Measurements from ENCODE around the gene RHBDL1. TPM values are rescaled to one million over a fixed set of nuclear protein-coding genes. Genes with fewer than 3 reads are reported as not detected.

Gene RHBDL1
- total RNA-seq, 1 experiment from 2014 or later, result 0.16 TPM

- H3K4me3 ChIP-seq, result no peak overlapping the region
- H3K36me3 ChIP-seq, result peaks cover 4% of the 10 kb centered on the region
- no peak for DNase-seq
- peaks cover 2% of the 10 kb centered on the region; the same call in 1 of the 2 replicates for H3K27me3 ChIP-seq
- no peaks in the 10 kb centered on the region for H3K9me3 ChIP-seq
Measured at GRCh38 chr16:725463-726187, 50.2 kb downstream of the RHBDL1 start.

GRCh38 chr16:726188-726437 lies 50.6 kb downstream of the RHBDL1 start:
- no peak for DNase-seq
- Histone ChIP-seq H3K36me3 (peaks cover 4% of the 10 kb centered on the region), H3K9me3 (no peaks in the 10 kb centered on the region), H3K4me3 (no peak overlapping the region), H3K27me3 (peaks cover 2% of the 10 kb centered on the region; the same call in 1 of the 2 replicates)

- H3K9me3 ChIP-seq, result no peaks in the 10 kb centered on the region
- peaks cover 2% of the 10 kb centered on the region; the same call in 1 of the 2 replicates for H3K27me3 ChIP-seq
- DNase-seq, result peak; percentile 73
- peaks cover 4% of the 10 kb centered on the region for H3K36me3 ChIP-seq
- H3K4me3 ChIP-seq, result peak within 1 kb of the TSS; percentile 51
Measured at GRCh38 chr16:726438-727290, 51.2 kb downstream of the RHBDL1 start, which contains the start of the genes CCDC78 and HAGHL. Gene CCDC78, minus strand, starts transcription at chr16:726443. Its CDS starts 76 bp downstream, at chr16:726367. Gene HAGHL, plus strand, starts transcription at chr16:727106. Its CDS starts 404 bp downstream, at chr16:727510.

- H3K9me3 ChIP-seq, result no peaks in the 10 kb centered on the region
- no peak for DNase-seq
- peaks cover 2% of the 10 kb centered on the region; the same call in 1 of the 2 replicates for H3K27me3 ChIP-seq
- H3K4me3 ChIP-seq, result peak overlapping the region; percentile 51
- peaks cover 7% of the 10 kb centered on the region for H3K36me3 ChIP-seq
Measured at GRCh38 chr16:727291-727977, 52.0 kb downstream of the RHBDL1 start.

Other genes starting within 250 kb of the RHBDL1 start
- 42.2 and 55.9 TPM in 2 replicates for gene CAPN15, start 148.0 kb upstream of the RHBDL1 start, total RNA-seq (2014; rRNA removed; shearing (Covaris generic); ENCODE audit: low replicate concordance)
- not detected in 2 replicates for gene PRR35, start 115.3 kb upstream of the RHBDL1 start, total RNA-seq (2014; rRNA removed; shearing (Covaris generic); ENCODE audit: low replicate concordance)
- gene NHLRC4, start 108.7 kb upstream of the RHBDL1 start, total RNA-seq (2014; rRNA removed; shearing (Covaris generic); ENCODE audit: low replicate concordance), result not detected in 2 replicates
- 13.1 and 31.7 TPM in 2 replicates for gene PIGQ, start 105.7 kb upstream of the RHBDL1 start, total RNA-seq (2014; rRNA removed; shearing (Covaris generic); ENCODE audit: low replicate concordance)
- gene RAB40C, start 85.6 kb upstream of the RHBDL1 start, total RNA-seq (2014; rRNA removed; shearing (Covaris generic); ENCODE audit: low replicate concordance), result 12.4 and 20.8 TPM in 2 replicates
- not detected in 2 replicates for gene WFIKKN1, start 44.7 kb upstream of the RHBDL1 start, total RNA-seq (2014; rRNA removed; shearing (Covaris generic); ENCODE audit: low replicate concordance)
- 145 and 183 TPM in 2 replicates for gene METTL26, start 39.4 kb upstream of the RHBDL1 start, total RNA-seq (2014; rRNA removed; shearing (Covaris generic); ENCODE audit: low replicate concordance)
- gene MCRIP2, start 33.8 kb upstream of the RHBDL1 start, total RNA-seq (2014; rRNA removed; shearing (Covaris generic); ENCODE audit: low replicate concordance), result 22.2 and 50.3 TPM in 2 replicates
- gene WDR90, start 26.3 kb upstream of the RHBDL1 start, total RNA-seq (2014; rRNA removed; shearing (Covaris generic); ENCODE audit: low replicate concordance), result 6.0 and 17.3 TPM in 2 replicates
- gene RHOT2, start 7.5 kb upstream of the RHBDL1 start, total RNA-seq (2014; rRNA removed; shearing (Covaris generic); ENCODE audit: low replicate concordance), result 48.7 and 72.8 TPM in 2 replicates
- gene STUB1, start 4.7 kb downstream of the RHBDL1 start, total RNA-seq (2014; rRNA removed; shearing (Covaris generic); ENCODE audit: low replicate concordance), result 301 and 418 TPM in 2 replicates
- 15.1 and 66.3 TPM in 2 replicates for gene JMJD8, start 8.7 kb downstream of the RHBDL1 start, total RNA-seq (2014; rRNA removed; shearing (Covaris generic); ENCODE audit: low replicate concordance)
- 8.0 and 8.2 TPM in 2 replicates for gene WDR24, start 14.7 kb downstream of the RHBDL1 start, total RNA-seq (2014; rRNA removed; shearing (Covaris generic); ENCODE audit: low replicate concordance)
- 0.16 and 0.67 TPM in 2 replicates for gene FBXL16, start 30.1 kb downstream of the RHBDL1 start, total RNA-seq (2014; rRNA removed; shearing (Covaris generic); ENCODE audit: low replicate concordance)
- 33.7 and 71.7 TPM in 2 replicates for gene METRN, start 39.4 kb downstream of the RHBDL1 start, total RNA-seq (2014; rRNA removed; shearing (Covaris generic); ENCODE audit: low replicate concordance)
- 27.0 and 44.0 TPM in 2 replicates for gene ANTKMT, start 45.5 kb downstream of the RHBDL1 start, total RNA-seq (2014; rRNA removed; shearing (Covaris generic); ENCODE audit: low replicate concordance)
- gene CCDC78, start 50.8 kb downstream of the RHBDL1 start, total RNA-seq (2014; rRNA removed; shearing (Covaris generic); ENCODE audit: low replicate concordance), result 0.59 and 4.9 TPM in 2 replicates
- 9.4 and 13.3 TPM in 2 replicates for gene HAGHL, start 51.4 kb downstream of the RHBDL1 start, total RNA-seq (2014; rRNA removed; shearing (Covaris generic); ENCODE audit: low replicate concordance)
- 39.0 and 72.9 TPM in 2 replicates for gene CIAO3, start 65.3 kb downstream of the RHBDL1 start, total RNA-seq (2014; rRNA removed; shearing (Covaris generic); ENCODE audit: low replicate concordance)
- not detected in 2 replicates for gene MSLN, start 85.1 kb downstream of the RHBDL1 start, total RNA-seq (2014; rRNA removed; shearing (Covaris generic); ENCODE audit: low replicate concordance)
- 60.9 and 77.3 TPM in 2 replicates for gene RPUSD1, start 112.7 kb downstream of the RHBDL1 start, total RNA-seq (2014; rRNA removed; shearing (Covaris generic); ENCODE audit: low replicate concordance)
- gene CHTF18, start 112.9 kb downstream of the RHBDL1 start, total RNA-seq (2014; rRNA removed; shearing (Covaris generic); ENCODE audit: low replicate concordance), result 18.9 and 22.6 TPM in 2 replicates
- gene GNG13, start 125.1 kb downstream of the RHBDL1 start, total RNA-seq (2014; rRNA removed; shearing (Covaris generic); ENCODE audit: low replicate concordance), result not detected in 2 replicates